Subcutaneous adipose tissue (tissue), 4 donors: ENCODE results near the gene PCDH9. TPM values are rescaled to one million over a fixed set of nuclear protein-coding genes. Genes with fewer than 3 reads are reported as not detected.

Source experiments
- total RNA-seq, 4 donors: library from RNA; depleted of rRNA; stranded (reverse); fragments of >200 nt; gene quantifications; one replicate each; pipeline ENCODE4 v1.1.0, GENCODE V29; 2016
- TF ChIP-seq, protein P1 (sequence below): fragments of 450-650 bp; IDR thresholded peaks from one replicate; pipeline ENCODE4 v1.5.1; 2016; ENCODE audit warnings: low read depth, mild to moderate bottlenecking, control low read depth, antibody characterized with exemption, moderate library complexity

Gene PCDH9
- total RNA-seq, 4 donors from 2014 or later: 9.0 to 28.4 (median 12.0) TPM

DNA sequence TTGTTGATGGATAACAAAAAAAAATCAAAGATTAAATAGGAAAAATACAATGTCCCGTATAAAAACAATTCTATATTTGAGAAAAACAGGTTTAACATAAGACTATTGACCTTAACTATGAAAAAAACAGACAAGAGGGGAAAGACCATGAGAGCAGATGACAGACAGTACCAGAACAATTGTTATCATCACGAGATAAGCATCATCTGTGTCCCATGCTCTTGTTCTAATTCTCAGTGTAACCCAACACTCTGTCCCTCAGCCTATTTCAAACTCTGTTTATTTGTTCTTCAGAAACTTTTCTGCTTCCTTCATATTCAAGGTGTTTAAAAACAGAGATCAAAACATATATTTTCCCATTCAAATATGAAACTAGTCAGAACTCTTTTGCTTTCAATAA is 216.4 kb downstream of the PCDH9 start:
- TF ChIP-seq, protein P1, sequence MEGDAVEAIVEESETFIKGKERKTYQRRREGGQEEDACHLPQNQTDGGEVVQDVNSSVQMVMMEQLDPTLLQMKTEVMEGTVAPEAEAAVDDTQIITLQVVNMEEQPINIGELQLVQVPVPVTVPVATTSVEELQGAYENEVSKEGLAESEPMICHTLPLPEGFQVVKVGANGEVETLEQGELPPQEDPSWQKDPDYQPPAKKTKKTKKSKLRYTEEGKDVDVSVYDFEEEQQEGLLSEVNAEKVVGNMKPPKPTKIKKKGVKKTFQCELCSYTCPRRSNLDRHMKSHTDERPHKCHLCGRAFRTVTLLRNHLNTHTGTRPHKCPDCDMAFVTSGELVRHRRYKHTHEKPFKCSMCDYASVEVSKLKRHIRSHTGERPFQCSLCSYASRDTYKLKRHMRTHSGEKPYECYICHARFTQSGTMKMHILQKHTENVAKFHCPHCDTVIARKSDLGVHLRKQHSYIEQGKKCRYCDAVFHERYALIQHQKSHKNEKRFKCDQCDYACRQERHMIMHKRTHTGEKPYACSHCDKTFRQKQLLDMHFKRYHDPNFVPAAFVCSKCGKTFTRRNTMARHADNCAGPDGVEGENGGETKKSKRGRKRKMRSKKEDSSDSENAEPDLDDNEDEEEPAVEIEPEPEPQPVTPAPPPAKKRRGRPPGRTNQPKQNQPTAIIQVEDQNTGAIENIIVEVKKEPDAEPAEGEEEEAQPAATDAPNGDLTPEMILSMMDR: no peak

DNA sequence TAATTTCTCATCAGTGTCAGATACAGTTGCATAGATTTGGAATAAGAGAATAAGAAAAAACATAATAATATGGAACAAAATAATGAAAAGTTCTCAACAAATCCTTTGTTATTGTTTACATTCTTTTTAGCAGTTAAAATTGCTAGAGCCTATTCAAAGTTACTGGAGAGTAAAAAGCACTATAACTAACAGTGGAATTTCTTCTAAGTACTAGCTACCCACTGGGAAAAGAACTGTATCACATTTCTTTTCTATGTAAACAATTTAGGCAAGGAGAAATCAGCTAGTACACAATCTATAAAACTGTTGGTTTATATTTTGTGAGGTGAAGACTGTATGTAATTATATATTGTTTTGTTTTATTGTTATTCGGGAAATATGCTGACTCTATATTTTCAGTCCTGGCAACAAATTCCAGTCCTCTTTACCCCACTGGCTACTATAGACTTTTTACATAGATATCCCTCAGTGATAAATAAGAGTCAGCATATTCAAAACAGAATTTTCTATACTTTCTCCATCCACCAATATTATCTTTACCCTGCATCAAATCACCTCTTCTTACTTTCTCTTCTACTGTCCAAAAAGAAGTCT is 222.0 kb downstream of the PCDH9 start:
- TF ChIP-seq, protein P1: no peak

DNA sequence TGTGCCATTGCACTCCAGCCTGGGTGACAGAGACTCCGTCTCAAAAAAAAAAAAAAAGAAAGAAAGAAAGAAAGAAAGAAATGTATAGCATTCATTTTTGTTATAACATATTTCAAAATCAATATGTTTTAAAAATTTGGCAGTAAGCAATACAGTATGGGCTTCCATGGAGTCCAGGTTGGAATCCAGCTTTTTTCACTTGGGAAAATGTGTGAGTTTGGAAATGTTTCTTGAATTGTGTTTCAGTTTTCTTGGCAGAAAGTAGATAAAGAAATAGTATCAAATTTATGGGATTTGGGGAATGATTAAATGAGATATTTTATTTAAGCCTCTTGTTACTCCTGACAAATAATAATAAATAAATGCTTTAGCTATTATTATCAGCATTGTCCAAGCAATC is 225.6 kb downstream of the PCDH9 start:
- TF ChIP-seq, protein P1: no peak

DNA sequence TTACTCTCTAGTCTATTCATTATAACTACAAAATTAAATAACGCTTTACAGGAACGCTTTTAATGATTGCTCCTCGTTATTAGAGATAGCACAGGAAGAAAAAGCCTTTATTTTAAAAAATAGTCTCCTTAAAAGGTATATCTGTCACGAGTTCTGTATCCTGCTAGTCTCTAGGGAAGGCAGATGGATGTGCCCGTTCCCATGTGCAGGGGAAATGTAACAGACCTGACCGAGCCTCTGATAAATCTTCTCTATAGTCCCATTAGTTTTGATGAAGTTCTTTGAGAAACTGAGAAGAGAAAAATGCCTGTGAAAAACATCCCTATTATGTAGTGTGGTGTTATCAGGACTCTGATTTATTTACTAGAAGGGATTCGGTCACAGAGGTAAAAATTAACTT is 226.4 kb downstream of the PCDH9 start:
- TF ChIP-seq, protein P1: no peak

DNA sequence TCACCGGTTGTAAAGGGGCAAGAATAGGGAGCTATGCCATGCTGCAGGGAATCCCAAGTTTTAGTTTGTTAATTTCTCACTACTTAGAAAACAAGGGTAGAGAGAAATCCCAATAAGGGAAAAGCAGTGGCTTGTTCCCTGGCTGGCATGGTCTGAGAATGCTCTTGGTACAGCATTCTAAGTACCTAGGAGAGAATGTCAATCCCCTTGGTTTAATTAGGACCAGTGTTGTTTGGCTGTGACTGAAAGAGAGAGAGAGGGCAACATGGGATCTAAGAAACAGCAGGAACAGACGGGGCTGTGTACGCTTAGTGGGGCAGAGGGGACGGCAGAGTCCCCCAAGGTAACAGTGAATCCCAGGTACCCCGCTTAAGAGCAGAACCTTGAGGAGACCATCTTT is 228.8 kb downstream of the PCDH9 start:
- TF ChIP-seq, protein P1: no peak

DNA sequence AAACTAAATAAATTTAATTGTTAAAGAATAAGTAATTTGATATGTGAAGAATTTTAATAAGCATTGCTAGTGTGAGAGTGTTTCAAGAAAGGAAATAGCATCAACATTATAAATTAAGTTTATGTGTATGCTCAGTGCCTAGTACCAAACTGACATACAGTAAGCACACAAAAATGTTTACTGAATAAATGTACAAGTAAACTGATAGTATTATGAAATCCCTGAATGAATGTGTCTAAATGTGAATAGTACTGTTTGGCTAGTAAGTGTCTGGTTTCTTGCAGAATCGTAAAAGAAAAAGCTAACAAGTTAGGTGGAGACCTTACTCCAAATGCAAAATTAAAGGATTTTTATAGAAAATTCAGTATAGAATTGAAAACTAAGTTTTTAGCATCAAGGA is 233.6 kb downstream of the PCDH9 start:
- TF ChIP-seq, protein P1: no peak

DNA sequence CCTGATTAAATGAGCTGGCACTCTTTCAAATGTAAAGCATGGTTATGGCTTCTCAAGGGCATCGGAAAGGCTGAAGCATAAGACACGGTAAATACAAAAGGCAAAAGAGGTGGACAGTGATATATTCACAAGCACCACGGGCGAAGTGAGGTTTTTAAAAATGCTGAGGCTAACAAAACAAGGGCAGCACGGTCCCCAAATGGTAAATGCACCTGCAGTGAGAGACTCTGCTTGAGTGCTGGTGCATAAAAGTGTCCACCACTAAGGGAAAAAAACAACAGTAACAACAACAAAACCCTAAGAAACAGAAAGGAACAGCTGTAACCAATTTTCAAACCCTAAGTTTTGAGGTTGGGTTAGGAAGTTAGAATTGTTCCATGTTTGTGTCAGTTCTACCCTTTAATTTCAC is 234.9 kb downstream of the PCDH9 start:
- TF ChIP-seq, protein P1: no peak
